Left hindlimb (tissue), 1 donor: ENCODE results near the gene KCNMB2.
"Not testable (repeated sequence)": the region's sequence is repeated elsewhere in the genome, so short reads cannot be mapped to it uniquely, and the experiment has no call there.

ENCODE experiments used
- DNase-seq: peaks from one replicate; pipeline ENCODE4 v3.0.0-alpha.2; 2018

The KCNMB2 gene

DNA sequence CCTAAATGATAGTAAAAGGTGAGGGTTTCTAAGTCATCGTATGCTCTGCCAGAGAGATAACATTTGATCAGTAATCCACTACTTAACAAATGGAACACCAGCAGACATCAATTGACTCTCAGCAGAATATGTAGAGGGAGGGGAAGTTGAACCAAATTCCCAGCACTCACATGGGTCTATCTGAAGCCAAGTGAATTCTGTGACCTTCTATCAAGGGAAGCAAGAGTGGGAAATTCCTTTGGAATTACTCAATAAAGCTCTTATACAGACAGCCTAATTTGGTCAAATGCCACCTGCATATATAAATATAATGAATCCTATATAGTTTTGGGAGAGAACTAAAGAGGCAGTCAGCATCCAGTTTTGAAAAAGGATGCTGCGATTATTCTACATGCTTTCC lies 15.8 kb upstream of the KCNMB2 start:
- no peak for DNase-seq

DNA sequence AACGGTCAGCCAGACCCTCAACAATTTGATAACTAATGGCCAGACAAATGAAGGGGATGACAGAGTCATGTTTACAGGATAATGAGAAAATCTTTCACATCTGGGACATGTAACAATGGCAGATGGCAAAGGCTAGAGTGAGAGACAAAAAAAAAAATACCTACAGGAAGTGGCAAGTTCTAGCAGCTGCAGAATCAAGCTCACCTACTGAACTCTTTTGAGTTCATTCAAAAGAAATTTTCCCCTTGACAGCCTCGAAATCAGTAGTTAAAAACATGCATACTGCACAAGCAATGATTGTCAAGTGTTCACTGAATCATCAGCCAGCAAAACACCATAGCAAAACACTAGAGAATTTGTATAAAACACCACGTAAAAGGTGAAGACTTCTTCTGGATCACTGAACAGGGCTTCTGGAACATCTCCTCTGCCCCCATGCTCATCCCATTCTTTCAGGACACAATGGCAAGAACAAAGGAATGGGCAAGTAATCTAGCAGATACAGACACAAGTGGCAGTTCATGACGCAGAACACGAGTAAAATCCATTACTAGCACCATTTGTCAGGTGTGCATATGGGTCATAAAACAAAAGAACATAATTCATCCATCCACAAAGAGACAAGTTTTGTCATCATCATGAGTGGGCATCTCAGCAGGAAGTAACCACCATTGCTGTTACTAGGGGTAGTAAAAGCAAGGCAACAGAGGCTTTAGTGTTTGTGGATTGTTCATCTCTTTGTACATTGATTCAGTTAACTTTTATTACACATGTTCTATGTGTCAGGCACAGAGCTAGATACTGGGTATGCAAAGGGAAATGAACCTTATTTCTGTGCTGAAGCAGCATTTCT lies 13.8 kb upstream of the KCNMB2 start:
- DNase-seq, result no peak

DNA sequence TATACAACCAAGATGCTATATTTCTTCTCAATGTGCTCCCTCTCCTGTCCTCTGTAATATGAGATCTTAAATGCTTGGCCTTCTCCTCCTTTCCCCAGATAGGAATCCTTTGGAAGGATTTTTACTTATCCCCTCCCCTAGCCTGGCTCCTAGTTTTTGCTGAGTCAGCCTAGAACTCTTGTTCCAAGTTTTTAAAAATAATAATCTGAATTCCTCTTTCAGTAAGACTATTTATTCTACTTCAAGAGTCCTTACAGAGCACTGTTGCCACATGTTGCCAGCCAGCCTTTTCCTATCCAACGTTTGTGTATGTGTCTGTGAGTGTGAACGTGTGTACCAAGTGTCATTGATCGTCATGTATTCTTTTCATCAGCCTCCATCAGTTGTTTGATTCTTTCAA lies 11.0 kb upstream of the KCNMB2 start:
- DNase-seq, result no peak

DNA sequence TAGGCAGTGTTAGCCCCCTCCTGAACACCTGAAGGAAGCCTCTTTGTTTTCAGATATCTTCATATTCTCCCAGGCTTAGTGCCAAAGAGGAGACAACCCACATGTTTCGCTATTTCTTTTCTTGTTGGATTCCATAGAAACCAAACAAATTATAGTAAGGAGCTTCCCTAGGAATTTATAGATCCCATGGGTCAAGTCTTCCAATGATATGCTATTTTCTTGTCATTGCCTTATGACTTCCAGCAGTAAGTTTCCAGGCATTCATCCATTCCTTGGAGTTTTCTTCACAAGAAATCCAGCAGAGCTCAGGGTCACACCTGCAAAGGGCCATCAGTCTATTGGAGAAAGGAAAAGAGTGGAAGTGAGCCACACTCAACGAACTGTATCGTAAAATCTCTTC lies 9.9 kb upstream of the KCNMB2 start:
- no peak for DNase-seq

DNA sequence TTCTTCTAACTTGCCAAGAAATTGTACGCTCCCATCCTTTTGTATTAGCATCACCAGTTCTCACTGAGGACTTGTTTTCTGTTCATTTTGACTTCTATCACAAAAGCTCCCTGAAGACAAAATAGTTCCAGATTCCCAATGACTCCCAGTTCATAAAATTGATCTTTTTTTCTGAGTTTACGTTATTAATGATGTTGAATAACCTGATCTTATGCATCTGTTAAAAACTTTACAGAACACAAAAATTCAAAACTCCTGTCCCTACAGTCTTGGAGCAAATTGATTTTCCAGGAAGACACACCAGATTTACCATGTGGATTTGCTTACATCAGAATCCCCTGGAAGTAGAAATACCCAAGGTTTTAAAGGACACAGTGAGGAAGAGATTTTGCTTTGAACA lies 8.3 kb upstream of the KCNMB2 start:
- no peak for DNase-seq

DNA sequence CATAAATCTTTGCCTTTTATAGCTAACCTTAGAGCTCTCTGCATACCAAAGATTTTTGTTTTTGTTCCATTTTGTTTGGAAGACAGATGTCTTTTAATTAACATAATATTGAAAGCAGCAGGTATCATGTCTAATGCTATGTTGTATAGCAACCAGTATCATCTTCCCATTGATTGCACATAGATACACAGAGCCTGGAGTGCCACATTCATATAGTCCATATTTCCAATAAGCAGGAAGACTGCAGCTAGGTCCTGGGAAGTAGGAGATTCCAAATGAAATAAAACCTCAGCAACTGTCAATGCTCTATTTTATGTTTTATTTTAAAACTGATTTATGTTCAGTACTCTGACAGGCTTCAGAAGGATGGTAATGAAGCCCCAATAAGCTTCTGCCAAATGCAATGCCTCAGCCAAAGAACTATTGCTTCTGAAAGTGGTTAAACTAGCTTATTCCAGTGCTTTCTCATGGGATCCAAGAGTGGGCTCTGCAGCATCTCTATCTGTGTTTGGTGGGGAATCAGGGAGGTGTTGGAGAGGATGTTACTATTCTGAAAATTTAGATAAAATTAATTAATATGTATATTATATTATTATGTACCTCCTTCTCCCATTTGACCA lies 6.5 kb upstream of the KCNMB2 start:
- no peak for DNase-seq

DNA sequence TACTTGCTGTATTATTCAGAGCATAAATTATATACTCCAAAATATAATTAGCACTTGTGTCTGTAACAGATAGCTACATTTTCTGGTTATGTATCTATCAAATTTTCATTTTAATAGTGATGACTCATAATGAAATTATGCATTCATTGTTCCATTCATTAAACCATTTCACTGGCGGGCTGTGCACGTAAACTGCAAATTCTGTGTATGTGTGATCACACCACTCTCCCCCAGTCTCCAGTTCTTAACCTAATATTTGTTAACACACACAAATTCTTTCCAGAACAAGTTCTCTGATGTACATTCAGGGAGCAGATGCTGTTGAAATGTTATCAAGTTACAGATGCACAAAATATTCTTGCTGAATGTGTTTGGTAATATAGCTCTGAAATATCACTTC lies 3.8 kb upstream of the KCNMB2 start:
- no peak for DNase-seq

DNA sequence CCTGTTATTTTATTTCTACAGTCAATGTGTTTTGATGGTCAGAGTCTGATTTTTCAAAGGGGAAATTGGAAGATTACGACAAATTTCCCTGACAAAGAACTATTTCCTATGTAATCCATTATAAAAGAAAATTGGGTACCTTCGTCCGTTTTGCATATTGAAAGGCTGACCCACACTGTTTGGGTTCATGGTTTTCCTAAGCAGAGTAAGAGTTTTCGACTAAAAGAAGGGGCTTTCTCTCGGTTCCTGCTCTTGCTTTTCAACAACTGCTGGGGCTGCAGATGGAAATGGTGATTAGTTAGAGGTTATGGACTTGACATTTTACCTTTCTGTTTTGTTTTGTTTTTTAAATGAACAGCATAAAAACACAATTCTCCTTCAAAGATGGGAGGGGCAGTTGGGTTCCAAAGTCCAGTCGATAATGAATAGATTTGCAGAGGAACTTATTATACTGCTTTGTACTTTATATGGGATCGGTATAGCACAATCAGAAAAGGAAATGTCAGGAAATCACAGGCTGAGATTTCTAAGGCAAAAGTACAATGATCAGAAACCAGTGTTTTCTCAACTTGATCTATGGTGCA lies 978 bp downstream of the KCNMB2 start:
- DNase-seq, result no peak

DNA sequence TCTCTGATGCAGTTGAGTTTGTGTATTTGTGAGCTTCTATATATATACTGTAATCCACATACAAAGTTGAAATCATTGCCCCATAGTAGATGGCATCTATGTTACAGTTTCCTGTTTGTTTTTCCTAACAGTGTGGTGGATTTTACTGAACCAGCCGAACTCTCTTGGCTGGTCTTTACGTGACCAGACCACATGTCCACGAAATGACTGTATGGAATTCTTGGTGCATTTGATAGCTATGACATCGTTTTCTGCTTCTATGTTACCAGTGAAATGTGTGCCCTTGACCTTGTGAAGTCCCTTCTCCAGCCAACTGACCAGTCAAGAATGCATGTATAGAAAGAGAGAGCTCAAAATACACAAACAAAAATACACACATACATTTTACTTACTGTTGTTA lies 1.8 kb downstream of the KCNMB2 start:
- peak; percentile 37 for DNase-seq

DNA sequence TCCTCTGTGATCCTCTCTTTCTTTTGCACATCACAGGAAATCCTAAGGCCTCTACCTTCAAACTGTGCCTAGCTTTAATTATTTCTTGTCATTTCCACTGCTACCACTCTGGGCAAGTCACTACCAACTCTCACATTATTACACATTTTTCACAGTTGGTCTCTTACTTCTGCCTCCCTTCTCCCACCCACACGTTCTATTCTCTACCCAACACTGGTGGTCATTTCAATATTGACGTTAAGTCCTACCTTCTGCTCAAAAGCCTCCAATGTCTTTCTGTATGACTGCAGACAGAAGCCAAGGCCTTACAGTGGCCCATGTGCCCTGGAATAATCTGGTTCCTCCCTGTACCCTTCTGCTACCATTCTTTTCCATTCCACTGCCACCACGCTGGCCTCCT lies 3.9 kb downstream of the KCNMB2 start:
- DNase-seq, result no peak

DNA sequence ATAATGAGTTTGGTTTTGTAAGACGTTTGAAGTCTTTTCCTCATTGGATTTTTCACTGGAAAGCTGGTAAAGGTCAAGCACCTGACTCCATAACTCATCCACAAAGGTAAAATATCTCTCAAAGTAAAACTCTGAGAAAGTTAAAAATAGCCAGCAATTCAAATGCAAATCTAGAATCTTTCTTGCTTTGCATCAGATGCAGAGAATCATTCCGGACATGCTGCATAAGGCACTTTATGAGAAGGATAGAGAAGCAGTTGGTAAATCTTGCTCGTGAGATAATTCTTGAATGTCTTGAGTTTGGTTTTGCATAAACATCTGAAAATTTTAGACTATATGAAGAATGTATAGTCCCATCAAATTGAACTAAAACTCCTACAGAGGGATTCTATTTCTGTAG lies 9.1 kb downstream of the KCNMB2 start:
- DNase-seq, result no peak

DNA sequence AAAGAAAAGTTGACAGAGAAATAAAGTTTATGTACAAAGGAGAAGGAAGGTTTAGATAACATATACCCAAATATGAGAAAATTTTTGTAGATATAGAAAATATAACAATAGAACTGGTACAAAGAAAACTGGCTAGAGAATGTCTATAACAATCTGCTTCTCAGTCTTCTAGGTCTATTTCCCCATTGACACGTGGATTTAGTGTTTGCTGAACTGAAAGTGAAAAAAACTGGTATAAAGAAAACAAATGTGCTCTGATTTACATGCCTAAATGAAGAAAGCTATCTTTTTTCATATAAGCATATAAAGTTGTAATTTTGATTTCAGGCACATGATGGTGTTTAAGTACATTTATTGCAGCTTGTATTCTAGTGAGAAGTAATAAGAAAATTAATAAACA lies 9.8 kb downstream of the KCNMB2 start:
- DNase-seq, result no peak

DNA sequence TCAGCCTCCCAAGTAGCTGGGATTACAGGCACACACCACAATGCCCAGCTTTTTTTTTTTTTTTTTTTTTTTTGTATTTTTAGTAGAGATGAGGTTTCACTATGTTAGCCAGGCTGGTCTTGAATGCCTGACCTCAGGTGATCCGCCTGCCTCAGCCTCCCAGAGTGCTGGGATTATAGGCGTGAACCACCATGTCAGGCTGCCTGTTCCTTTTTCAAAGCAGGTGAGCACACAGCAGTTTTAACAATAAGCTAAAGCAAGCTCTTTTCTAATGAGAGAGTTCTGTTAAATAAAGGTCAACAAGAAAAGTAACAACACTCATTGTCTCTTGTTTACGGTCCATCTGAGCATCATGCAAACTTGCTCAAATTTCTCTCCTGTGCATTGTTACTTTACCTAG lies 13.2 kb downstream of the KCNMB2 start:
- DNase-seq, result not testable (repeated sequence)

DNA sequence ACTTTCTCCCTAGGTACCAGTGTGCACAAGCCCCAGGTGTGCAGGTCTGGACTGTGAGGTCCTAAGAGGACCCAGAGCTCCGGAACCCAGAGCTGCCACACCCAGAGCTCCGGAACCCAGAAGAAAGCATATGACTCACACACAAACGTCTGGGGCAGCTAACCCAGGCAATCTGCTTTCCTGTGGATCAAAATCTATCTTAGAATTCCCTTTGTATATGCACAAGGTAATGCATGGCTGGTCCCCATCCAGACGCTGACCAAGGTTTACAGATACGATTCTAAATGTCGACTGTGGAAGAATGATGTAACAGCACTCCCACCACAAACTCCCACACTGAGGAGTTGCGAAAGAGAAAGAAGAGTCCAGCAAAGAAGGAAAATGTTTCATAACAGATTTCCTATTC lies 15.7 kb downstream of the KCNMB2 start:
- DNase-seq, result no peak

DNA sequence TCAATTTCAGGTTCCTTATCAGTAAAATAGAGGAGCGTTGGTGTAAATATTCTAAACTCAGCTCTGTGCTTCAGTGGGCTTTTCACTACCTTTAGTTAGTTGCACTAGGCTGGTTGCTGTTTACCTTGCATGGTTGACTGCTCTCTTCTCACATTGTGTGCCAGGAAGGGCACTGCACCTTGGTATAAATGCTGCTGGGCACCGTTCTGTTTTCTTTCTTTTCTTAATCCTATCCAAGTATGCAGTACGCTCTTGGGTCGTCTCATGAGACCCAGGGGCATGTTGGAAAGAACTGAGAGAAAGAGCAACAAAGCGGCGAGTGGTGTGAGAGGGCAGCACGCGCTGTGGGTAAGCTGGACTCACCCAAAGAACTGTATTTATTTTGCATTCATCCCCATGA lies 22.4 kb downstream of the KCNMB2 start:
- DNase-seq, result no peak

DNA sequence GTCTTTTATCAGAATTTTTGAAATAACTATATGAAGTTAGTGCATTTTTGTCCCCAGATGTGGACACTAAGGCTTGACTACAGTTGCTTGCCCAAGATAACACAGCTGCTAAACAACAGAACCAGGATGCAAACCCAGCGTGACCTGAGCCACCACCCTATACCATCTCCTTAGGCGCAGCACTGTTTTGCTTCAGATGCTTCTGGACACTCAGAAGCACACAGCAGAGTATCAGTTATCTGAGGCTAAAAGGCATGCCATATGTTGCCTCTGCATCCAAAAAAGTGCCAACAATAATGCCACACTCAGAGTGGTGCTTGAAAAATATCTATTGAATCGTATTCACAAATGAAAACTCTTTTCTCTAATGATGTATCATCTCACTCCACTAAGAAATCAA lies 24.5 kb downstream of the KCNMB2 start:
- DNase-seq, result no peak

DNA sequence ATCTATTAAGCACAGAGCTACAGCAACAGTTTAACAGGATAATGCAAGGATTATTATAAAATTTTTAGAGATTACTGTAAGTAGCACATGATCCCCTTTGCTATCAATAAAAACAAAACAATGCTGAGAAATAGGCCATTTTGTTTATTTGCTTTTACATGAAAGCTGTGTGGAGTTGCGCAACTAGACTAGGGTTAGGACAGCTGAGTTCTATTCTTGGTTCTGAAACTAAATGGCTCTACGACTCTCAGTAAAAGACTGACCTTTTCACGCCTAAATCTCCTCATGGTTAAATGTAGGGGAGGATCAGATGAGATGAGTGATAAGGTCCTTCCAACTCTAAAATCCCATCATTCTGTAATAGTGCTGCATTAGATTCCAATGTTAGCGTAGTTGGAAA lies 25.0 kb downstream of the KCNMB2 start:
- DNase-seq, result no peak

DNA sequence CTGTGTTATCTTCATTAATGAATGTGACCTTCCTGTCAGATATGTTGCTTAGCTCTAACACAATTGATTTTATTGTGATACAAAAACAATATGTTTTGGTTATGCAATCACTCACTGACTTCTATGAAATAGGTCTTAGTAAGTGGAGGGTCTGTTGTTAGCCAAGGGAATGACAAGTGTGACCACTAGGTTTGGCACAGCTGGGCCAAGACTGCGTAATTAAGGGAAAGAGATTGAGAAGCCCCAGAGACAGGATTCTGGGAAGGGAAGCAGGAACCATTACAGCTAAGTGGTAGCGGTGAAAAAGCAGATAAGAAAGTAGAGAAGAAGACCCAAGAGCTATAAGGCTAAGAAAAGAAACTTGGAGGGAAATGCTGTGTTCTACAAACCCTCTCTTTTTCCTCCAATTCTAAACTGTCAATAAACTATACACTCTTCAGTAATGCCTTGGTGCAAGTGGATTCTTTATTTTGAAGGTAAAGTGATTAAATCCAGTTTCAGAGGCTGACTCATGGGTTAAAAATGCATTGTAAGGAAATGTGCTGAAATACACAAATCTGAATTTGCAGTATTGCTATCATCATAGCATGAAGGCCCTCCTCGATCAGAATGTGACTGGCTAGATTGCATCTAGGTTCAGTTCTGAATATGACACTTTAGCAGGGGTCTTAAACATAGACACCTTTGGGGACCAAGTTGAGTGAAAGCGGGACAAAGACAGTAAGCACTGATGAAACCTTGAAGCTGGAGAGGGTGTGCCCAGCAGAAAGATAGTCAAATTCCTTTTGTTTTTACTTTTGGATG lies 26.1 kb downstream of the KCNMB2 start:
- DNase-seq, result no peak

DNA sequence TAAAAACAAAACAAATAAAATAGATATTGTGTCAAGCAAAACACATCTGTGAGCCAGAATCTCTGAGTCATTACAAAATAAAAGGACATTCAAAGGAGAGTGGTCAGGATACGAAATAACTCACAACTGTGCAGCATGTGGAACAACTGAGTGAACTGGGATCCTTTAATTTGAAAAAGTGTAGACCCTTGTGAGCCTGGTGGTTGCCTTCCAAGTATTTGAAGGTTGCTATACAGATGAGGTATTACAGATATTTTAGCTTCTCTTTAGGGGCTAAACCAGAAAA lies 26.7 kb downstream of the KCNMB2 start:
- no peak for DNase-seq

DNA sequence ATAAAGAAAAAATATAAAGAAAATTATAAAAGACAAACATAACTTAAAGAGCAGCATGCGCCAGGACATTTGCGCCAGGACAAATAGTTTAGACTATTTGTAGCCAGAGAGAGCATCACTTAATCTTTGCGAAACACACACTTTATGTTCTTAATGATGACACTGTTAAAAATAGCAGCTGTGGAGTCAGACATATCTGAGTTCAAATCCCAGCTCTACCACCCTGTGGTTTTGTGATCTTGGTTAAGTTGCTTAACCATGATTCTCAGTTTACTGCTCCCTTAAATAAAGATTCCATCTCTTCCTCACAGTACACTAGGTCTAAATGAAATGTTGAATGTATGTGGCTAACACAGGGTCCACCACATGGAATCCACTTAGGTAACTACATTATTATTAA lies 31.4 kb downstream of the KCNMB2 start:
- no peak for DNase-seq

DNA sequence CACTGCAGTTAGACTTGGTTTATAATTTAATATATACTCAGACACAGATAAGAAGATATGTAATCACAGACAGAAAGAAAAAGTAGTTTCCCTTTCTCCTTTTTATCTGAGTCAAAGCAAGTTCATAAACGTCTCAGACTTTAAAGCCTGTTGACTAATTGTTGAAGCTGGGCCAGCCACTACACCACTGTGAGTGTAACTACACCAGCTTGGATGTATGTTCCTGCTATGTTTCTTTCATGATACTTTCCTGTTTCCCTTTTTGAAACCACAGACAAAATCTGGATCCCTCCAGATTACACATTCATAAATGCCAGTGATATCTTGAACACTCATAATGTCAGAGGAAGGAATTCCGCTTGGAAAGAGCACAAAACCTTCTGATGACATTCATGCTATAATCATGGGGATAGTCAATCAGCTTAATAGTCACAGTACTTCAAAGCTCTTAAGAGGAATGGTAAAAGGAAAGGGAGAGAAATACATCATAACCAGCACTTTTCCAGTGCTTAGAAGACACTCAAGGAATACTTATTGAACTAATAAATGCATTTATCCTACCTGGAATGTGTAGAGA lies 32.0 kb downstream of the KCNMB2 start:
- DNase-seq, result no peak

DNA sequence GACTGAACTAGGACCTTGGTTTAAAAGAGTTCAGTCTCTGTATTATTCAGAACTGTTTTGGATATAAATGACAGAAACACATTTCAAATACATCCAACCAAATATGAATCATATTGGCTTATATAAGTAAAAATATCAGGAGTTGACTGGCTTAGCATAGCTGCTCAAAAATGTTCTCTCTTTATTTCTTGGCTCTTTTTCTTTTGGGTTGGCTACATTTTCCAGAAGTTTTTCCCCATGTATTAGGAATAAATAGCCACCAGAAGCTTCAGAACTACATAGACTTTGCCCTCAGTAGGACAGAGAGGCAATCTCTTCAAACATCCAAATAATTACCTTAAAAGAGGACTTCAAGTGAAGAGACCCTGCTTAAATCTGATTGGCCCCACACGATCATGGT lies 32.7 kb downstream of the KCNMB2 start:
- no peak for DNase-seq

DNA sequence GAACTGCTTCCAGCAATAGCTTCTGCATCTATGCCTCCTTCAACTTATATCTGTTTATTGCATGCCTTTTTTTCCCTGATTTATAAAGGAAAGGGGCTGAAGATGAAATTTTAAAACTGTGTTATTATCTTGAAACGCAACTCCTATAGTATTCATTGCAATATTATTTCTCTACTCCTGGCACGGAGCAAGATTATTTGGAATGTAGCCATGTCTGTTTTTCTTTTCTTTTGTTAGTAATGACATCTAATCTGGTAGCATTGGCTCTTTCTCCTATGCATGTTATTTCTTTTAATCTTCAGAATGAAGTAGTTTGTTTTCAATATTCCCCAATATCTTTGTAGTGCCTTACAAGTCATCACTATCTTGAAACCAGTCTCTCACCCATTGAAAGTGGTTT lies 33.6 kb downstream of the KCNMB2 start:
- no peak for DNase-seq
